ENCODE data around the gene PRR5L.

PRR5L gene

GRCh38 chr11:36432738-36433137 is 136.7 kb downstream of the PRR5L start:
- TF ChIP-seq CTCF (IDR thresholded peaks at IDR 0.05; ENCODE audit: low read depth, low read length) = no peak
- Histone ChIP-seq H3K9me3 (ENCODE audit: severe bottlenecking) (no peaks in the 10 kb centered on the region), H3K27me3 (ENCODE audit: insufficient read depth, low read depth, severe bottlenecking) (no peaks in the 10 kb centered on the region), H3K36me3 (no peaks in the 10 kb centered on the region), H3K4me3 (ENCODE audit: low read depth, low read length) (no peak overlapping the region), H3K27ac (no peak overlapping the region)
- no peak for DNase-seq

- no peaks in the 10 kb centered on the region for H3K36me3 ChIP-seq
- H3K4me3 ChIP-seq (ENCODE audit: low read depth, low read length) = no peak overlapping the region
- TF ChIP-seq CTCF (IDR thresholded peaks at IDR 0.05; ENCODE audit: low read depth, low read length) = no peak
- H3K9me3 ChIP-seq (ENCODE audit: severe bottlenecking) = no peaks in the 10 kb centered on the region
- H3K27me3 ChIP-seq (ENCODE audit: insufficient read depth, low read depth, severe bottlenecking) = no peaks in the 10 kb centered on the region
- no peak overlapping the region for H3K27ac ChIP-seq
- no peak for DNase-seq
Measured at GRCh38 chr11:36436064-36436463, 140.0 kb downstream of the PRR5L start.

GRCh38 chr11:36436589-36436988 is 140.5 kb downstream of the PRR5L start:
- TF ChIP-seq CTCF (IDR thresholded peaks at IDR 0.05; ENCODE audit: low read depth, low read length) = no peak
- DNase-seq = no peak
- no peaks in the 10 kb centered on the region for H3K36me3 ChIP-seq
- H3K27ac ChIP-seq = no peak overlapping the region
- H3K4me3 ChIP-seq (ENCODE audit: low read depth, low read length) = no peak overlapping the region
- H3K27me3 ChIP-seq (ENCODE audit: insufficient read depth, low read depth, severe bottlenecking) = no peaks in the 10 kb centered on the region
- H3K9me3 ChIP-seq (ENCODE audit: severe bottlenecking) = no peaks in the 10 kb centered on the region

- Histone ChIP-seq H3K9me3 (ENCODE audit: severe bottlenecking) (no peaks in the 10 kb centered on the region), H3K27me3 (ENCODE audit: insufficient read depth, low read depth, severe bottlenecking) (no peaks in the 10 kb centered on the region), H3K27ac (no peak overlapping the region), H3K36me3 (no peaks in the 10 kb centered on the region), H3K4me3 (ENCODE audit: low read depth, low read length) (no peak overlapping the region)
- TF ChIP-seq CTCF (IDR thresholded peaks at IDR 0.05; ENCODE audit: low read depth, low read length) = no peak
- DNase-seq = no peak
Measured at GRCh38 chr11:36437413-36437812, 141.3 kb downstream of the PRR5L start.

GRCh38 chr11:36438126-36438525 is 142.0 kb downstream of the PRR5L start:
- Histone ChIP-seq H3K4me3 (ENCODE audit: low read depth, low read length) (no peak overlapping the region), H3K36me3 (no peaks in the 10 kb centered on the region), H3K27me3 (ENCODE audit: insufficient read depth, low read depth, severe bottlenecking) (no peaks in the 10 kb centered on the region), H3K27ac (no peak overlapping the region), H3K9me3 (ENCODE audit: severe bottlenecking) (no peaks in the 10 kb centered on the region)
- DNase-seq = no peak
- no peak for TF ChIP-seq CTCF (IDR thresholded peaks at IDR 0.05; ENCODE audit: low read depth, low read length)

GRCh38 chr11:36441610-36442208 is 145.6 kb downstream of the PRR5L start:
- Histone ChIP-seq H3K4me3 (ENCODE audit: low read depth, low read length) (no peak overlapping the region), H3K36me3 (no peaks in the 10 kb centered on the region), H3K27ac (no peak overlapping the region), H3K27me3 (ENCODE audit: insufficient read depth, low read depth, severe bottlenecking) (no peaks in the 10 kb centered on the region), H3K9me3 (ENCODE audit: severe bottlenecking) (no peaks in the 10 kb centered on the region)
- no peak for DNase-seq
- TF ChIP-seq CTCF (IDR thresholded peaks at IDR 0.05; ENCODE audit: low read depth, low read length) = no peak

All from WERI-Rb-1 (cell line).